Measurements from ENCODE around the gene MPL. TPM values are rescaled to one million over a fixed set of nuclear protein-coding genes. Genes with fewer than 3 reads are reported as not detected.
A peak's percentile ranks its signal among the peaks of the same experiment; 100 is the strongest.

MPL gene
- total and polyA plus RNA-seq, 2 of the 8 experiments (the other 6 are each of a cell fraction or from before 2014, with no cell fraction given) = 0.08 TPM; not detected in 1

DNA sequence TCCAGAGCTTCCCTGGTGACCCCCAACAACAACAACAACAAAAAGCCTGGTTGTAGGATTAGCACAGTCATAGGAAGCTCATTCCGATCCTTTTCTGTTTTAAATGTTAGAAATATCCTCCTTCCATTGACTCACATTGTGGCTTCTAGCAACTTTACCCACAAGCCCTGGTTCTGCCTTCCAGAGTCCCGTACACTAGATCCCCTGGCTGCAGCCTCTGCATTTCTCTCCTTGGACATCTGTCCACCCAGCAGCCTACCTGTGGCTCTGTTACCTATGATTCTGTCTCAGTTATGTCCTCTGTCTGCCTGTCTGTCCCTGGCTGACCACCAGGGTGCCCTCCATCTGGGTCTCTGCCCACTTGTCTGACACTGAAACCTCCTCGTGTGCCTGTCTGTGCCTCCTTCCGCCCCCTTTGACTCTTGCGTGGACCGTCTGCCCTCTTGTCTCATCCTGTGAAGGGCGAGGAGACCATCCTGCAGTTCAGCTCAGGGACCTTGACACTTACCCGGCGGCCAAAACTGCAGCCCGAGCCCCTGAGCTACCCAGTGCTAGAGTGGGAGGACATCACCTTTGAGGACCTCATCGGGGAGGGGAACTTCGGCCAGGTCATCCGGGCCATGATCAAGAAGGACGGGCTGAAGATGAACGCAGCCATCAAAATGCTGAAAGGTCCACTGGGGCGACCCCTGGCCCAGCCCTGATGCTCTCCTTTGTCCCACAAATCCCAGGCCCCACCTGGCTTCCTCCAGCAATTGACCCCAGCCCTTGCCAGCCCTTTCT is 20.7 kb upstream of the MPL start (continued):
- TF ChIP-seq, protein P1, sequence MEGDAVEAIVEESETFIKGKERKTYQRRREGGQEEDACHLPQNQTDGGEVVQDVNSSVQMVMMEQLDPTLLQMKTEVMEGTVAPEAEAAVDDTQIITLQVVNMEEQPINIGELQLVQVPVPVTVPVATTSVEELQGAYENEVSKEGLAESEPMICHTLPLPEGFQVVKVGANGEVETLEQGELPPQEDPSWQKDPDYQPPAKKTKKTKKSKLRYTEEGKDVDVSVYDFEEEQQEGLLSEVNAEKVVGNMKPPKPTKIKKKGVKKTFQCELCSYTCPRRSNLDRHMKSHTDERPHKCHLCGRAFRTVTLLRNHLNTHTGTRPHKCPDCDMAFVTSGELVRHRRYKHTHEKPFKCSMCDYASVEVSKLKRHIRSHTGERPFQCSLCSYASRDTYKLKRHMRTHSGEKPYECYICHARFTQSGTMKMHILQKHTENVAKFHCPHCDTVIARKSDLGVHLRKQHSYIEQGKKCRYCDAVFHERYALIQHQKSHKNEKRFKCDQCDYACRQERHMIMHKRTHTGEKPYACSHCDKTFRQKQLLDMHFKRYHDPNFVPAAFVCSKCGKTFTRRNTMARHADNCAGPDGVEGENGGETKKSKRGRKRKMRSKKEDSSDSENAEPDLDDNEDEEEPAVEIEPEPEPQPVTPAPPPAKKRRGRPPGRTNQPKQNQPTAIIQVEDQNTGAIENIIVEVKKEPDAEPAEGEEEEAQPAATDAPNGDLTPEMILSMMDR (IDR thresholded peaks at IDR 0.05; ENCODE audit: control extremely low read depth in 1 of 3, insufficient read depth in 1 of 3, low read depth in 1 of 3, low read length in 3 of 3) = peak; percentile 14 to 52 (median 38); a peak in 2 of 4 replicates
